ENCODE data around the gene LITAFD. TPM values are rescaled to one million over a fixed set of nuclear protein-coding genes. Genes with fewer than 3 reads are reported as not detected.

The LITAFD gene
- total RNA-seq, 1 experiment from 2014 or later: not detected

GRCh38 chr16:8888951-8889892, 7.1 kb downstream of the LITAFD start:
- ChIA-PET POLR2A (interaction anchor here (0.6 kb wide), 2 partner anchors 12 to 85 kb away, joined by 3 read pairs; no protein-coding TSS in a partner anchor), CTCF (interaction anchor here (0.6 to 7.8 kb wide), 4 partner anchors 10 to 1727 kb away, joined by 3 to 56 read pairs (median 4); partner anchors contain the start of gene LITAFD)
- TF ChIP-seq, protein P1, sequence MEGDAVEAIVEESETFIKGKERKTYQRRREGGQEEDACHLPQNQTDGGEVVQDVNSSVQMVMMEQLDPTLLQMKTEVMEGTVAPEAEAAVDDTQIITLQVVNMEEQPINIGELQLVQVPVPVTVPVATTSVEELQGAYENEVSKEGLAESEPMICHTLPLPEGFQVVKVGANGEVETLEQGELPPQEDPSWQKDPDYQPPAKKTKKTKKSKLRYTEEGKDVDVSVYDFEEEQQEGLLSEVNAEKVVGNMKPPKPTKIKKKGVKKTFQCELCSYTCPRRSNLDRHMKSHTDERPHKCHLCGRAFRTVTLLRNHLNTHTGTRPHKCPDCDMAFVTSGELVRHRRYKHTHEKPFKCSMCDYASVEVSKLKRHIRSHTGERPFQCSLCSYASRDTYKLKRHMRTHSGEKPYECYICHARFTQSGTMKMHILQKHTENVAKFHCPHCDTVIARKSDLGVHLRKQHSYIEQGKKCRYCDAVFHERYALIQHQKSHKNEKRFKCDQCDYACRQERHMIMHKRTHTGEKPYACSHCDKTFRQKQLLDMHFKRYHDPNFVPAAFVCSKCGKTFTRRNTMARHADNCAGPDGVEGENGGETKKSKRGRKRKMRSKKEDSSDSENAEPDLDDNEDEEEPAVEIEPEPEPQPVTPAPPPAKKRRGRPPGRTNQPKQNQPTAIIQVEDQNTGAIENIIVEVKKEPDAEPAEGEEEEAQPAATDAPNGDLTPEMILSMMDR (IDR thresholded peaks at IDR 0.05; ENCODE audit: unreplicated experiment): no peak
- intact Hi-C loops (cut with micrococcal nuclease): loop anchor here (10.0 kb wide), 1 partner anchor 246 kb away; no protein-coding TSS in a partner anchor
- no peaks in the 10 kb centered on the region for H3K9me3 Mint-ChIP-seq (ENCODE audit: unreplicated experiment)
- H3K36me3 Mint-ChIP-seq (ENCODE audit: insufficient read depth, unreplicated experiment): peaks cover 44% of the 10 kb centered on the region
- H3K27ac Mint-ChIP-seq (ENCODE audit: low read depth, unreplicated experiment): no peak overlapping the region
- peaks cover 23% of the 10 kb centered on the region for H3K4me1 Mint-ChIP-seq (ENCODE audit: insufficient read depth, unreplicated experiment)
- no peak overlapping the region for H3K4me3 Mint-ChIP-seq (ENCODE audit: unreplicated experiment)
- no peak for DNase-seq (ENCODE audit: unreplicated experiment)
- H3K27me3 Mint-ChIP-seq (ENCODE audit: insufficient read depth, unreplicated experiment): no peaks in the 10 kb centered on the region
- BruUV-seq (replicated peaks): no TSS peak

DNA sequence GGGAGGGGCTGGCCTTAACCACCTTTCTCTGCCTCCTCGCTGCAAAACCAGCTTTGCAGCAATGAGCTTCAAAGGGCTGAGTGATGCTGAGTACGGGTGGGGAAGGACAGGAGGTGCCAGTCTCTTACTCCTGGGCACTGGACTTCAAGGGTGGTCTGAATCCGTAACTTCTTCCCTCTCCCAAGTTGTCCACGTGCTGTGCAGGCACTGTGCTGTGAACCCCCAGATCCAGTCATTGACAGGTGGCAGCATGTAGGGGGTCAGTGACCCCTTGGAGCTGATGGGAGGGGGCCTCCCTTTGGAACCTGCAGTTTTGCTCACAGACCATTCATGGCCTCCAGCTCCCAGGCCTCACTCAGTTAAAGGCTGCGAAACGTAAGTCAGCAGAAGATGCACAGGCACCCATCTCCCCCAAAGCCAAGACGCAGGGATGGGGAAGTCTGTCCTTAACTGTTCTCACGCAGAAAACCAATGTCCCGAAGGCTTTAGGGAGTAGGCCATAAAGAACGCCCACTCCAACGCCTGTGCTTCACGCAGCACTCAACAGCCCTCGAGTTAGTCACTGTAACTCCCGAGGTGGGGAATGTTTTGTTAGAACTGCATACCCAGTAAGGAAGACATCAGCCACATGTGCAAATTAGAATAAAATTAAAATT, 7.9 kb downstream of the LITAFD start:
- TF ChIP-seq, protein P1 (IDR thresholded peaks at IDR 0.05; ENCODE audit: unreplicated experiment): no peak
- Mint-ChIP-seq H3K4me1 (ENCODE audit: insufficient read depth, unreplicated experiment) (peaks cover 22% of the 10 kb centered on the region), H3K36me3 (ENCODE audit: insufficient read depth, unreplicated experiment) (peaks cover 52% of the 10 kb centered on the region), H3K27ac (ENCODE audit: low read depth, unreplicated experiment) (no peak overlapping the region), H3K4me3 (ENCODE audit: unreplicated experiment) (no peak overlapping the region), H3K9me3 (ENCODE audit: unreplicated experiment) (no peaks in the 10 kb centered on the region), H3K27me3 (ENCODE audit: insufficient read depth, unreplicated experiment) (no peaks in the 10 kb centered on the region)
- BruUV-seq (replicated peaks): no TSS peak
- CTCF ChIA-PET: interaction anchor here (0.8 to 7.8 kb wide), 2 partner anchors 10 to 229 kb away, joined by 4 to 56 read pairs; partner anchors contain the start of gene LITAFD
- intact Hi-C loops (cut with micrococcal nuclease): loop anchor here (10.0 kb wide), 1 partner anchor 245 kb away; no protein-coding TSS in a partner anchor
- DNase-seq (ENCODE audit: unreplicated experiment): no peak
- POLR2A ChIA-PET: interaction anchor here (0.6 to 0.9 kb wide), 3 partner anchors 11 to 85 kb away, joined by 3 to 4 read pairs (median 3); no protein-coding TSS in a partner anchor

- Mint-ChIP-seq H3K4me3 (ENCODE audit: unreplicated experiment) (no peak overlapping the region), H3K27ac (ENCODE audit: low read depth, unreplicated experiment) (no peak overlapping the region), H3K27me3 (ENCODE audit: insufficient read depth, unreplicated experiment) (no peaks in the 10 kb centered on the region), H3K36me3 (ENCODE audit: insufficient read depth, unreplicated experiment) (peaks cover 57% of the 10 kb centered on the region), H3K4me1 (ENCODE audit: insufficient read depth, unreplicated experiment) (peaks cover 17% of the 10 kb centered on the region), H3K9me3 (ENCODE audit: unreplicated experiment) (no peaks in the 10 kb centered on the region)
- no TSS peak for BruUV-seq (replicated peaks)
- intact Hi-C loops (cut with micrococcal nuclease): no loop called here
- TF ChIP-seq, protein P1 (IDR thresholded peaks at IDR 0.05; ENCODE audit: unreplicated experiment): no peak
- POLR2A ChIA-PET: interaction anchor here (0.9 kb wide), 1 partner anchor 10 kb away, joined by 4 read pairs; no protein-coding TSS in a partner anchor
- CTCF ChIA-PET: interaction anchor here (1.8 to 7.8 kb wide), 2 partner anchors 11 to 46 kb away, joined by 6 to 56 read pairs; partner anchors contain the start of gene LITAFD
- DNase-seq (ENCODE audit: unreplicated experiment): no peak
Observed at GRCh38 chr16:8890549-8890921, 8.4 kb downstream of the LITAFD start.
